KG1 (cell line): ENCODE measurements around the gene SLC22A3.

Source experiments
- DNase-seq: peaks from one replicate; lab custom pipeline; 2025; lab: John Stamatoyannopoulos, UW

The SLC22A3 gene

DNA sequence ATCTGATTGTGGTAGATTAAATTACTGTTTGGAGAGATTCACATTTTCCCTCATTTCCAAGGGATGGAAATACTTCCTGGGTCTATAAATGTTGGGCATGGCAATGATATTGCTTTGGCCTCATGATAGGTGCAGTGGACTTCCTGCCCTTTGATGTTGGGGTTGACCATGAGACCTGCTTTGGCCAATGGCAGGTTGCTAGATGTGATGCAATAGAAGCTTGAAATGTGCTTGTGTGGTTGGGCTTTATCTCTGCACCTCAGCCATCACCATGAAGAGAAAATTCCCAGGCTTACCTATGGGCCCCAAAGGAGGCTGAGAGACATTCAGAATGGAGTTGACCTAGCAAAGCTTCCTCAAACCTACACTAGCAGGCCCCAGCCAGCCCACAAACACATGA lies 69.4 kb downstream of the SLC22A3 start:
- no peak for DNase-seq

DNA sequence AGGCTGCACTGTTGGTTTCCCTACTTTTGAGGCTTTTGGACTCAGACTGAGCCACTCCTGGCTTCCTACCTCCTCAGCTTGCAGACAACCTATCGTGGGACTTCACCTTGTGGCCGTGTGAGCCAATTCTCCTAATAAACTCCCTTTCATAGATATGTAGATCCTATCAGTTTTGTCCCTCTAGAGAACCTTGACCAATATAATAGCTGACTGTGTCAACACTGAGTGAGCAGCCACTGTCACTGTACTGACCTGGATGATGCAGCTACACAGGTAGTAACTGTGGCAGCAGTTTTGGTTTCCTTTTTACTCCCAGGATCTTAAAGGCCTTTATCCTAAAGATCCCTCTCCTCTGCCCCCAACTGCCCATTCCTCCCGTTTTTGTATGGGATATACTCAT lies 70.2 kb downstream of the SLC22A3 start:
- no peak for DNase-seq

DNA sequence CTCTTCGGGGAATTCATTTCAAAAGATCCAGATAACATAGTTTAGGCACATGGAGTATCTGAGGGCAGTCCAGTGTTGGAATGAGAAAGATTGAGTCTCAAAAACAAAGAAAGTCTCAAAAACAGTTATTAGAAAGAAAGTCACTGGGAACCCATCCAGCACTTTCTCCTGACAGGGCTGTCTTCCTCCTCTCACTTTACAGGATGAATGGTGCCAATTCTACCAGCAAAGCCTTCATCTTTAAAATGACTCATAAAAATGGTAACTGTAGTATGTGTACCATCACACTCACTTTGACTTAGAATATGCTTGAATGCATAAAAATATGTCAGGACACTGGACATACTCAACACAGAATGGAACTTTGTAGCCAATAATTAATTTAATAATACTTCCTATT lies 71.3 kb downstream of the SLC22A3 start:
- DNase-seq = no peak

DNA sequence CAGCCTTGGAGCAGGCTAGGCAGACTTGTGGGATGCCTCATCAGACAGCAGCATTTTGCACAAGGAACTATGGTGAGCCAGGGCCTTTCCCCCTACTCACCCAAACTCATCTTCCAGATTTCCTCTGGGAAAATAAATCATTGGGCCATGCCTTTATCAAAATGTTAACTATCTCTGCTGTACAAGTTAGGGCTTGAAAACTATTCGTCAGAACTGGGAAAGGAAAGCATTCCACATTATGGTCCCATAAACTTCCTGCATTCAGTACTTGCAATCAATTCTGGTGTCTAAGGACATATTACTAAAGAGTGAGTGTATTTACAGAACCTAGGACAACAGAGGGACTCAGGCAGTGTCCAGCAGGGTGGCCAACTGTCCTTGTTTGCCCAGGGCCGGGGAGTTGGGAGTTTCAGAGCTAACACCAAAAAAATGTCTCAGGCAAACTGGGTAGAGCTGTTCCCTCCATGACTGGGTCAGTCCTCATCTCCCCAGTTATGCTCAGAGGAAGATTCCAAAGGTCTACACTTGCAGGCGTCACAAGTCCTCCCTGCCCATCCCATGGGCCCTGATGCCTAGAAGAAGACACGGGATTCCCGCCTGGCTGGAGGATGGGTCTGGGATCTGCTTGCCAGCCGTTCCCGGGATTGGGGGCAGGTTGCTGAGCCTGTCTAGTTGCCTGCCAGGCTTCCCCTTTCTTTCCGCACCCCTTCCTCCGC lies 72.2 kb downstream of the SLC22A3 start:
- DNase-seq = no peak

DNA sequence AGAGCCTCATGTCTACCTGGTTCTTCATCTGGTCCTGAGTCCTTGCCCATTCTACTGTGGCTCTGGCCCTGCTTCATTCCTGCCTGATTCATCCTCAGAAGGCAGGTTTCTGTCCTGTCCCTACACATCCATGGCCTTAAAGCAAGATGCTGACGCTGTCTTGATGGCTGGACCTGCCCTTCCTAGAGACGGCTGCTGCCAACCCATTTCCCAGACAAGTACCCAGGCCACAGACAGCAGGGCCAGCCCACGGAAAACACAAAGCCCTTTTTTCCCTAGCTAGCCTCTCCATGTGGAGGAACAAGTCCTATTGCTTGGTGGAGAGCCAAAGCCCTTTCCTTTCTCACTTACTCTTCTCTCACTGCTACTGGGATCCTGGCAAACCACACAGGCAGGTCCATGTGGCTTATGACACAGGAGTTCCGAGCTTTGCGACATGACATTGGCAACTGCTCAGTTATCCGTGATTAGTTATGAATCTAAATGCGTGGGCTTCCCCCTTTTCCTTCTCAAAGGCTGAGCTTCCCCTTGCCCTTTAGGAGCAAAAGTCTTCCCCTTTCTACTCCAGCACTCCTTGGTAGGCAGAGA lies 72.9 kb downstream of the SLC22A3 start:
- no peak for DNase-seq

DNA sequence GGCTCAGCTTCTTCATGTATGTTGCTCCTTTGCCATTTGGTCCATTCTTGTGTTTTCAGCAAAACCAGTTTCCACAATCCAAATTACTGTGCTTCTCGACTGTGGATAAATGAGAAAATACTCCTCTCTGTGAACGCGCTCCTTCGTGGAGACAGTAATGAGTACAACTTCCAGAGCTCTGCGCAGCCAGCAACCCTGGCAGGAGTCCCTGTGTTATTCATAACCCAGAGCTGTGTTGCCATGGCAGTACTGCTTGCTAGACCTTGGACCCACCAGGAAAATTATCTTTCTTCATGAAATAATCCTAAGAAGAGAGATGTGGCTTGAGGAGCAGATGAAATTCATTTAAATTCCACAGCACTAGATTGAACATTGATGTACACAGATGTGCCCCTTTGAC lies 73.7 kb downstream of the SLC22A3 start:
- DNase-seq = no peak

DNA sequence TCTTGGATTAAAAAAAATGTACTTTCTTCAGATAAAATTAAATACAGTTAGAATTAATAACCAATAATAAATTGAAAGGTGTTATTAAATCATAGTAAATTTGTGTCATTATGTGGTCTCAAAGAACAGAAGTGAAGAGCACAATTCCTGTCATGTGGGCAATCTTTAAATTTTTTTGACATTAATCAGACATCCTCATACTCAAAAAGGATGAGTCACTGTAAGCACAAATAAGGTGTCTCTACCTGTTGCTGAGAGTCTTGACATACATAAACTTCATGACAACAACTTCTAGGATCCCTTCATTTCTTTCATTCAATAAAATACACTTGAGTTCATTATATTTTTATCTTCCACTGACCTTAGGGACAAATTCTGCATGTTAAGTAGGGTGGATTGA lies 76.1 kb downstream of the SLC22A3 start:
- DNase-seq = no peak

DNA sequence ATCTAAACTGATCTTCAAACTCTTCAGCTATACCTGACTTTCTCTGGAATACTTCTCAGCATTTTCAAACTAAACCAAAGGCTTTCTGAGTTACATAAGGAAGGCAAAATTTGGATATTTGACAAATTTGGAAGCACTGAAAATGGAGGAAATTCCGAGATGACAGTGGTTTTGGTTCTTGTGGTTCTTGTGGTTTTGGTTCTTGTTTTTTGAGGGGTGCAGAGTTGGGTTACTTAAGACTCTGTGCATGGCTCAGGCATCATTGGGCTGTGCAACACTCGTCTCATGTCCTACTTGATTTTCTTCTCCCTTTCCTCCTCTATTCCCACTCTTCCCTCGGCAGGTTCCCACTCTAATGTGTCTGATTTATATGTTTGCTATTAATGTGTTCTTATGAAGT lies 78.0 kb downstream of the SLC22A3 start:
- no peak for DNase-seq

DNA sequence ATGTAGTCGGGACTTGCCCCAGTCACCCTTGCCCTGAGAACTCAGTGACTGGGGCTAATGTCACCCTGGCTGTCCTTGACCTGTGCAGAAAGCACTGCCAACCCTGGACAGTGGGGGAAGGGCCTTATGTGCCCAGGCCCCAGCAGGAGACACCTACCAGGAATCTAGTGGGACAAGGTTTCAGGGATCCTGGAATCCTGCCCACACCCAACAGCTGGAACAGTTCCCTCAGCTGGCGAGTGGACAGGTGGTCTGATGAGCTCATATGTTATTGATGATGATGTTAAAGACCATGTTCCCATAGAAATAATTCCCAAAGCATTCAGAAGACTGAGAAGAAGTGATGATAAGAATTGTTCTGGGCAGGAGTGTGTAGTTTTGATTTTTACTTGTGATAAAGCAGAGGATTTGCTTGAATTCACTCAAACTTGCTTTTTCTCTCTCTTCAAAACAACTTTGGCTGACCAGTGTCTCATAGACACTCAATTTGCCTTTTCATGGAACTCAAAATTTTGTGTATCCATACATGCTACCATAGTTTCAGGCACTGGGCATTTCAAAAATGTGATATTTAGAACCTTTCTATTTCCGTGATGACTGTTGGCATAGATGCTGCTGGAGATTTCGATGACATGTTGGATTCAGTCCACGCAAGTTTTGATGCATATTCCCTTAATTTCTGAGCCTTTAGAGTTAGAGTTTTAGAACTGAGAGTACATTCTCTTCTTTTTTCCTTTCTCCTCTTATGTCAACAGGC lies 79.3 kb downstream of the SLC22A3 start:
- DNase-seq = no peak

DNA sequence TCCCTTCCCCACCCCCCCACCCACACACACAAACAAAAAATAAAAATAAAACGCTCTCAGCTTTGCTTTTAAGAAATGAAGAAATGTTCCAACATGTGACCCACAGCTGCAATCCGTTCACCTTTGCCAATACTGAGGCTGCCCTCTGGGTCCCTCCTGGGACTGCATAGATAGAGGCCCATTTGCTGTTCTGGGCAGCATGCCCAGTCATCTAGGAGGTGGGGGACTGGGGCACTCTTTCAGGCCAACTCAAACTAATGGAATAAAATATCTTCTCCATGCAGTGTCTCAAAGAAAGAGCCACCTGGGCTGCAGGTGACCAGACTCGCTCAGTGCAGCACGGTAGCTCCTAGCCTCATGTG lies 79.9 kb downstream of the SLC22A3 start:
- no peak for DNase-seq

DNA sequence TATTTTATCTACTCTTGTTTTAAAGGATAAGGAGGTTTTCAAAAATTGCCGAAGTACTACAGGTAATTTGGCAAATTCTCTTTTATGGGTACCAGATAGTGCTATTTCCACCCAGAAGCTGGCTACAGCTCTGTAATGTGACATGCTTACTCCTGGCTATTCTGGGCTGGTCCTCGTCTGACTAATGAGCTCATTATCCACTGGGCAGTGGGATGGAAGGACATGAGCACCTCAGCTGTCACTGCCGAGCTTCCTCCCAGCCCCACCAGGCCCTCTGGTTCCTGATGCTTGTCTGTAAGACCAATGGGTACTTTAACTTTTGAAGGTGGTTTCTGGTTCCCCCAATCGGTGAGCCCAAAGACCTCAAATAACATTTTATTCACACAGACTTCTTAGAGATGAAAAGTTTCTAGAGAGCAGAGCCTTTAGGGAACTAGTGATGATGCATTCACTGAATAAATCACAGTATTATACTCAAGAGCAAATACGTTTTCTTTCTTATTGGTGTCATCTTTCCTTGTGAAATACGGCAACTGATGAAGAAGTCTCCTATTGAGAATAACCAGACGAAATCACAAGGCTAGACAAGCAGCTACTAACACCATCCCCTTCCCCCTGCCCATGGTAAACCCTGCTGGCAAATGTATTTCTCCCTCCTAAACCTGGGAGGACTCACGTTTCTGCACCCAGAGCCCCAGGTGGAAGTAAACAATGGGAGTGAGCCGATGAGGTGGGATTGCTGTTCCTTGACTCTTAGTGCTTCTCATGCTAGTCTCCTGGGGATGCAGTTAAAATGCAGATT lies 80.8 kb downstream of the SLC22A3 start:
- DNase-seq = no peak

DNA sequence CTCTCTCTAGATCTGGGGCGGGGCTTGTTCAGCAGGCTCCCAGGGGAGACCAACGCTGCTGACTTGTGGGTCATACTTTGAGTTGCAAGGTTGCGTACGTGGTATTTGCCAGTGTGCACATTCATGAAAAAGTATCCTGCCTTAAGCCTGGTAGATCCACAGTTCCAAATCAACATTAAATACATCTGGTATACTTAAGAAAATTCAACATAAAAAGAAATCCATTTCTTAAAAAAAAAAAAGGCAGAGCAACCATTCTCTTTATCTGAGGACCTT lies 81.4 kb downstream of the SLC22A3 start:
- DNase-seq = no peak

DNA sequence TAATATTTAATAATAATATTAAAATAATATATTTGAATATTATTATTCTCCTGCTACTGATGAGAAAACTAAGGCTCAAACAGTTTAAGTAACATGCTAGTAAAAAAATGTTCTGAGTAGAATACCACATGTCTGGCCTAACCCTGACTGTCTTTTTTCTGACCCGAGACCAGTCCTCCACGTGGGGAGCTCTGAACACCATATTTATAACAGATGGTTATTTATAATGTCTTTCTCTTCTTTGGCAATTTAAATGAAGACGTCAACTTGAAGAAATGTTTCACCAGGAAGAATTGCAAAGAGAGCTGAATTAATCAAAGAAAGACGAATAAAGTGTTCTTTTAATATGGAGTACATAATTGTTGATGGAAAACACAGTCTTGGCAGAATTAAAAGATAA lies 82.0 kb downstream of the SLC22A3 start:
- DNase-seq = no peak

DNA sequence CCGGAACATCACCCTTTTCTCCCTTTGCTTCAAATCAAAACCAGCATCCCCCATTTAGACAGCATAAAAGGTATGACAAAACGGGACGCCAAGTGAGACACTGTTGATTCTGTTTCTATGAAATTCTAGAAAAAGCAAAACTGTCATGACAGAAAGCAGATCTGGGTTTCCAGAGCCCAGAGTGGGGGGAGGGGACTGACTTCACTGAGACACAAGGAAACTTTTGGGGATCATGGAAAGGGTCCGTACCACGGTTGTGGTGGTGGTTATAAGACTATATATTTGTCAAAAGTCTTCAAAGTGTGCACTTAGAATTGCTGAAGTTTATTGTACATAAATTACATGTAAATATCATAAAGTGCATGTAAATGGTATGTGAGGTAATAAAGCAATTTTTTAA lies 82.6 kb downstream of the SLC22A3 start:
- DNase-seq = no peak

DNA sequence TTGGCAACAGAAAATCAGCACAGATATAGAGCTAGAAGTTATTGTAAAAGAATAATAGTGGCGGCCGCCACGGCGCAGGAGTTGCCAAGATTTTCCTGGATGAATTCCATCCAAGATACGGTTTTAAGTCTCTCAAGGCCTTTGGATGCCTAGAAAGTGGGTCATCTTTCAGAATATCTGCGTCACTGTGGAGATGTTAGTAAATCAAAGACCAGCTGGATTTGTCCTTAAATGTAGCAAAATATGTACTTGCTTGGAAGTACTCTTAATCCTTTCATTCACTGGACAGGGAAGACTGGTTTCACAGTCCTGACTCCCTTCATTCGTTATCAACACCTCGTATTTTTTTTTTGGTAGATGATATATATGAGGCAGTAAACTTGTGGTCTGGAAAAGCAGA lies 83.0 kb downstream of the SLC22A3 start:
- no peak for DNase-seq

DNA sequence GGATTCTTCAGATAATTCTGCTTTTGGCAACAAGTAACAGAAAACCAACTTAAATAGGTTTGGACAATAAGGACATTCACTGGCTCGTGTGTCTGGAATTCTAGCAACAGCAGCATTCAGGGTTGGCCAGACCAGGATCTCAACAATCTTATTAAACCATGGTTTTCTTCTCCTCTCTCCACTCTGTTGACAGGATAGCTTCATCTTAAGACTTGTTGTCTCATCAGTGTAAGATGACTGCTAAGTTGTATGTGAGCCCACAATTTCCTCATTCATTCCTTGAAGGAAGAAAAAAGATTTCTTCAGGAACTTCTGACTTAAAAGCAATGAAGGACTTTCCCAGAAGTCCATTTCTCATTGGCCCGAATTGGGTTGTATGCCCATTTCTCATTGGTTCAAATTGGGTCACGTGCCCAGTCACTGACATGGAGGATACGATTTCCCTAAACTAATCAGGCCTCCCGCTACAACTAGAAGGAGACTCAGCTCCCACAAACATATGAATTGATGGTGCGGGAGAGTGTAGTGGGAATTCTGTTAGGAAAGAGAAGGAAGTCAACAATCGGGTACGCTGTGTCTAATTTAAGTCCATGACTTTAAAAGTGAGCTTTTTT lies 83.7 kb downstream of the SLC22A3 start:
- DNase-seq = no peak

DNA sequence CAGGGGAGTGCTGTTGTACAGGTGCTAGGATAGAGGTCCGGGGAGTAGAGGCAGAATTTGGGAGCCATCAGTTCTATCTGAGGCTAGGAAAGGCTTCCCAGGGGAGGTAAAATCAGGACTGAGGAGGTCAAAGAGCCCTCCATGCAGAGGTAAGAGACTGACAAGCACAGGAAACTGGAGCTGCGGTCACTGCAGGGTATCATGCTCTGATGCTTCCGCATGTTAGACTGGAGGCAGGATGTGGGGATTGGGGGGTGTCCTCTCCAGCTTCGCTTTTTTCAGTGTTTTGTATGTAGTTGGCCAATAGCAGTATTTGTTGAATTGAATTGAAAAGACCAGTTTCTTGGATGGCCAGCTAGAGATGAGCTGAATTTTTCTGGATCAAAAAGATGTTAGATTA lies 87.8 kb downstream of the SLC22A3 start:
- DNase-seq = no peak

DNA sequence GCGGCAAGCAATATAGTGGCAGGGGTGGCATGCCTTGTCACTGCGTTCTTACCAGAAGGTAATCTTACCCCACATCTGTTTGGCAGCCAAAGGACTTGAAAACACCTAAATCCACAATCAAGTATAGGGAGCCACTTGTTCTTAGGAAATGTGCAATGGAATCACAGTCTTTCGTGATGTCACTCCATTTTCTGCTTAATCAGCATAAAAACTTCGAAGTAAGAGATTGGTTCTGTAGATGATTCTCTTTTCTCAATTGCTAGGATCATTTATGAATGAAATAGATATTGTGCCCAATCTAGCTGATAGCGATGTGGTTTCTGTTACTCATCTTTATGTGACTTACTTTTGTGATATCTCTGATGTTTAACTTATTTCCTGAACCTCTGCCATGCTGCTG lies 89.0 kb downstream of the SLC22A3 start:
- DNase-seq = no peak

DNA sequence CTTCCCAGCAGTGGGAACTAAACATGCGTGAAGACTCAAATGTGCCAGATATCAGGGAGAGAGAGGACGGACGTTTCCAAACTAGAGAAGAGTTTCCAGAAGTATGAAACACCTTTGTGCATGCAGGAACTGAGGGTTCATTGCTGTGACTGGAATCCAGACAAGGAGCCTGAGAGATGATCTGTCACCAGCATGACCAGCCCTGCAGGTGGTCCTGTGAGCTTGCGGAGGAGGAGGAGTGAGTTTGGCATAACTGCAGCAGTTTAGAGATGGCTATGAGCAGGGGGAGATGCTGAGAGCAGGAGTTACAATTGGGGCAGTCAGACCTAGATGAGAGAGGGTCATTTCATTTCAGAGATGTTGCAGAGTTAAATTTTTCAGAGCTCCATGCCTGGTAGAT lies 89.6 kb downstream of the SLC22A3 start:
- DNase-seq = no peak

DNA sequence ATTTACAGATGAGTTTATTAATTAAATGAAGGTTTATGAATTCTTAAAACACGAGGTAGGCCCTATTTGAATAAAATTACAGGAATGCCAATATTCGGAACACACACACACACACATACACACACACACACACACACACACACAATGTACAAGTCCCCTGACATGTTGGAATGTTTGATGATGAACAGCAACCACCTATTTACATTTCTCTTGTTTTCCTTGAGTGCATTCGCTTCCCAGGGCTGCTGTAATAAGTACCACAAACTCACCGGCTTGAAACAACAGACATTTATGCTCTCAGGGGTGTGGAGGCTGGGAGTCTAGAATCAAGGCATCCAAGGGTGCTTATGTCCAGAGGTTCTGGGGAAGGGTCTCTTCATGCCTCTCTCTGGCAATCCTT lies 90.3 kb downstream of the SLC22A3 start:
- no peak for DNase-seq

DNA sequence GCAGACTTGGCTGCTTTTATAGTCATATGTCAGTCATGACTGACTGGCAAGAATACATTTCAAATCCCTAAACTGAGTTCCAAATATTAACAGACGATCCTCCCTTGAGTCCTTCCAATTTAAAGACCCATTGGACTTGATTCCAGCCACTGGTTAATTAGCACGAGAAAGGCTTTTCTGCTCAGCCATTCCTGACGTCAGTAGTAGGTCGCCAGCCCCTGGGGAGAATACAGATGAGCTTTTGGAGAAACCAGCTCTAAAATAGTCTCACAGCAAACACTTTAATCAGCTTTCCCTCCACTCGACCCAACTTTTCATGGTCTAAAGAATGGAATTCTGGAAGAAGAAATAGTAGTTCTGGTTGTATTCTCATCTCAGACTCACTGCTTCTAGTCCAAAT lies 91.6 kb downstream of the SLC22A3 start:
- no peak for DNase-seq

DNA sequence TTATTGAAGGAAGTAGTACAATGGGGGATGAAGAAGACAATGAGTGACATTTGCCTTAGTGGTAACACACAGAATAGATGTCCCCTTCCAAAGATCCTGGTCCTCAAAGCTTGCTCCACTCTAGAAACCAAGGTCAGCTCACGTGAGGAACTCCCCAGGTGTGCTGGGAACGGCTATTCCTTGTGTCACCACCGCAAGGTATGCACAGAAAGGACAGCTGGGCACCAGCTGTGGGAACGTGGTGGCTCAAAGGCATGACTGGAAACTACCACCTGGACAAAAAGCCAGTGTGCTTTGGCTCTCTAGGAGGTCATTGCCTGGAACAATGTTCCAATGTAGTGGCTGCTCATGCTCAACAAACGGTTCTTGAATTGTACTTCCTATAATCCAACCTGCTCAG lies 94.0 kb downstream of the SLC22A3 start:
- DNase-seq = no peak

DNA sequence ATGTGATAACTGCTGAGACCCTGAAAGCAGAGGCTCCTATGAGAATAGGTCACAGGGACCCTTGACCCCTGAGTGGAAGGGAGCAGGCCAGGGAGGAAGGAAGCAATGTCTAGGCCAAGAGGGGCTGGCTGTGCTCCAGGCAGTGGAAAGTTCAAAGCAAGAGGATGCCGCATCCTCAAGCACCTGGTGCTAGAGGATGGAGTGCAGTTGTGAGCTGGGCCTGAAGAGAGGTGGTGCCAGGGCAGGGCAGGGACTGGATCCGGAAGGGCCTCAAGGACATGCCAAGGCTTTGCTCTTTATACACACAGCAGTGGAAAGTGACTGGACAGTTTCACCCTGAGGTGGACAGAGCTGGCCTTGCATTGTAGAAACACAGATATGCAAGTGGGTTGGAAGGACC lies 97.0 kb downstream of the SLC22A3 start:
- no peak for DNase-seq
